Measurements from ENCODE around the gene ARMC5.

The ARMC5 gene

DNA sequence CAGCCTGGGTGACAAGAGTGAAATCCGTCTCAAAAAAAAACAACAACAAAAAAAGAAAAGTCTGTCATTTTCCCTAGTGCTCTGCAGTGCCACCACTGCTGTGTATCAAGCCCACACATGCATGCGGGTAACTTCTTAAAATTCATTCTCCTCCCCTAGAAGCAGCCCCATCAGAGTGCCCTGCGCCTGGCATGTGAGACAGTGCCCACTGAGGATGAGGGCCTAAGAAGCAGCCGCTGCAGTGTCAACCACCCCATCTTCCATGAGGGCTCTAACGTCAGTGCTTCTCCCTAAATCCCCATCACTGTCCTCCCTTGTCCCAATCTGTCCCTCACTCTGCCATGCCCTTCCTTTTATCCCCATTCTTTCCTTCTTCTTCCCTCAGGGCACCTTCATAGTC lies 41.4 kb upstream of the ARMC5 start:
- TF ChIP-seq EP300 (IDR thresholded peaks at IDR 0.05; ENCODE audit: borderline replicate concordance) (no peak), USF1 (IDR thresholded peaks at IDR 0.05) (no peak), EGR1 (IDR thresholded peaks at IDR 0.05) (no peak), ZBTB7A (IDR thresholded peaks at IDR 0.05; ENCODE audit: low read depth) (no peak)

- TF ChIP-seq TEAD4 (IDR thresholded peaks at IDR 0.05) (no peak), TCF12 (IDR thresholded peaks at IDR 0.05; ENCODE audit: low read depth) (no peak), TAF1 (IDR thresholded peaks at IDR 0.05; ENCODE audit: low read depth) (no peak), CEBPB (IDR thresholded peaks at IDR 0.05) (no peak), EGR1 (IDR thresholded peaks at IDR 0.05) (no peak), CREB1 (IDR thresholded peaks at IDR 0.05; ENCODE audit: low read depth) (no peak), ZBTB7A (IDR thresholded peaks at IDR 0.05; ENCODE audit: low read depth) (no peak), RAD21 (IDR thresholded peaks at IDR 0.05; ENCODE audit: low read depth) (no peak), USF1 (IDR thresholded peaks at IDR 0.05) (no peak), NFIC (IDR thresholded peaks at IDR 0.05) (no peak), EP300 (IDR thresholded peaks at IDR 0.05; ENCODE audit: borderline replicate concordance) (no peak), FOXM1 (IDR thresholded peaks at IDR 0.05; ENCODE audit: borderline replicate concordance, low read depth) (no peak), YY1 (IDR thresholded peaks at IDR 0.05; ENCODE audit: low read depth) (no peak)
- TF ChIP-seq, protein P1, sequence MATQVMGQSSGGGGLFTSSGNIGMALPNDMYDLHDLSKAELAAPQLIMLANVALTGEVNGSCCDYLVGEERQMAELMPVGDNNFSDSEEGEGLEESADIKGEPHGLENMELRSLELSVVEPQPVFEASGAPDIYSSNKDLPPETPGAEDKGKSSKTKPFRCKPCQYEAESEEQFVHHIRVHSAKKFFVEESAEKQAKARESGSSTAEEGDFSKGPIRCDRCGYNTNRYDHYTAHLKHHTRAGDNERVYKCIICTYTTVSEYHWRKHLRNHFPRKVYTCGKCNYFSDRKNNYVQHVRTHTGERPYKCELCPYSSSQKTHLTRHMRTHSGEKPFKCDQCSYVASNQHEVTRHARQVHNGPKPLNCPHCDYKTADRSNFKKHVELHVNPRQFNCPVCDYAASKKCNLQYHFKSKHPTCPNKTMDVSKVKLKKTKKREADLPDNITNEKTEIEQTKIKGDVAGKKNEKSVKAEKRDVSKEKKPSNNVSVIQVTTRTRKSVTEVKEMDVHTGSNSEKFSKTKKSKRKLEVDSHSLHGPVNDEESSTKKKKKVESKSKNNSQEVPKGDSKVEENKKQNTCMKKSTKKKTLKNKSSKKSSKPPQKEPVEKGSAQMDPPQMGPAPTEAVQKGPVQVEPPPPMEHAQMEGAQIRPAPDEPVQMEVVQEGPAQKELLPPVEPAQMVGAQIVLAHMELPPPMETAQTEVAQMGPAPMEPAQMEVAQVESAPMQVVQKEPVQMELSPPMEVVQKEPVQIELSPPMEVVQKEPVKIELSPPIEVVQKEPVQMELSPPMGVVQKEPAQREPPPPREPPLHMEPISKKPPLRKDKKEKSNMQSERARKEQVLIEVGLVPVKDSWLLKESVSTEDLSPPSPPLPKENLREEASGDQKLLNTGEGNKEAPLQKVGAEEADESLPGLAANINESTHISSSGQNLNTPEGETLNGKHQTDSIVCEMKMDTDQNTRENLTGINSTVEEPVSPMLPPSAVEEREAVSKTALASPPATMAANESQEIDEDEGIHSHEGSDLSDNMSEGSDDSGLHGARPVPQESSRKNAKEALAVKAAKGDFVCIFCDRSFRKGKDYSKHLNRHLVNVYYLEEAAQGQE (IDR thresholded peaks at IDR 0.05; ENCODE audit: low read depth) = no peak
- TF ChIP-seq, protein P2, sequence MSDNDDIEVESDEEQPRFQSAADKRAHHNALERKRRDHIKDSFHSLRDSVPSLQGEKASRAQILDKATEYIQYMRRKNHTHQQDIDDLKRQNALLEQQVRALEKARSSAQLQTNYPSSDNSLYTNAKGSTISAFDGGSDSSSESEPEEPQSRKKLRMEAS (IDR thresholded peaks at IDR 0.05) = no peak
Measured at GRCh38 chr16:31420037-31420436, 39.3 kb upstream of the ARMC5 start.

DNA sequence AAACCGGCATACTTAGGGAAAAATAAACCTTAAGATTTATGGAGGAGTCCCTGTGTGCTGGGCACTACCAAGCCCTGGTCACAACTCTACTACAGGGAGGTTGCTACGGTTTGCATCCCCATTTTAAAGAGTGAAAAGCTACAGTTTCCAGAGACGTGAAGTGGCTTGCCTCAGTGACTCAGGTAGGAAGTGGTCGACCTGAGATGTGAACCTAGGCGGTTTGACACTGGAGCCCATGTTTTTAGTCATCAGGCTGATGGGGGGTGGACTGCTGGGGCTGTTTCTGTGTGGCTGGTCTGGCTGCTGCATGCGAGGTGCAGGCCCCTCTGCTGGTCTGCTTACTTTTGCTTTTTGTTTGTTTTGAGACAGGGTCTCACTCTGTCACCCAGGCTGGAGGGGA lies 37.7 kb upstream of the ARMC5 start:
- no peak for TF ChIP-seq FOXM1 (IDR thresholded peaks at IDR 0.05; ENCODE audit: borderline replicate concordance, low read depth)
- no peak for TF ChIP-seq TEAD4 (IDR thresholded peaks at IDR 0.05)

- no peak for TF ChIP-seq USF1 (IDR thresholded peaks at IDR 0.05)
Measured at GRCh38 chr16:31423241-31423640, 36.1 kb upstream of the ARMC5 start.

GRCh38 chr16:31423801-31424200 lies 35.5 kb upstream of the ARMC5 start:
- TF ChIP-seq CEBPB (IDR thresholded peaks at IDR 0.05) (no peak), FOXM1 (IDR thresholded peaks at IDR 0.05; ENCODE audit: borderline replicate concordance, low read depth) (no peak), RAD21 (IDR thresholded peaks at IDR 0.05; ENCODE audit: low read depth) (no peak), TAF1 (IDR thresholded peaks at IDR 0.05; ENCODE audit: low read depth) (no peak), CREB1 (IDR thresholded peaks at IDR 0.05; ENCODE audit: low read depth) (no peak), TEAD4 (IDR thresholded peaks at IDR 0.05) (no peak), TCF12 (IDR thresholded peaks at IDR 0.05; ENCODE audit: low read depth) (no peak), USF1 (IDR thresholded peaks at IDR 0.05) (no peak), NFIC (IDR thresholded peaks at IDR 0.05) (no peak), EGR1 (IDR thresholded peaks at IDR 0.05) (no peak), EP300 (IDR thresholded peaks at IDR 0.05; ENCODE audit: borderline replicate concordance) (no peak), ZBTB7A (IDR thresholded peaks at IDR 0.05; ENCODE audit: low read depth) (no peak), YY1 (IDR thresholded peaks at IDR 0.05; ENCODE audit: low read depth) (no peak)
- TF ChIP-seq, protein P2 (IDR thresholded peaks at IDR 0.05) = no peak
- TF ChIP-seq, protein P1 (IDR thresholded peaks at IDR 0.05; ENCODE audit: low read depth) = no peak
